ENCODE results near the gene PTPRA.
"Not testable (repeated sequence)": the region's sequence is repeated elsewhere in the genome, so short reads cannot be mapped to it uniquely, and the experiment has no call there.

- TF ChIP-seq CTCF (IDR thresholded peaks at IDR 0.05; ENCODE audit: insufficient read depth, low read depth, low read length); EZH2 (IDR thresholded peaks at IDR 0.05; ENCODE audit: insufficient read depth, low read length): not testable (repeated sequence)
These were observed 142.0 kb downstream of the PTPRA start for GRCh38 chr20:3015302-3015701.

Data from astrocyte (in vitro differentiated cells and primary cell).